ENCODE results near the gene CCN5. TPM values are rescaled to one million over a fixed set of nuclear protein-coding genes. Genes with fewer than 3 reads are reported as not detected.

The CCN5 gene
- total RNA-seq, 1 donor from 2014 or later = not detected

GRCh38 chr20:44727039-44727438 is 11.9 kb downstream of the CCN5 start:
- no peak for FAIRE-seq
- H3K4me3 ChIP-seq (ENCODE audit: low read depth, low read length) = no peak overlapping the region
- DNase-seq (ENCODE audit: low read depth) = no peak
- no peak for TF ChIP-seq CTCF (IDR thresholded peaks at IDR 0.05; ENCODE audit: insufficient read depth, low read length, severe bottlenecking)
- H3K27me3 ChIP-seq (ENCODE audit: control insufficient read depth, insufficient read depth, low read length) = no peaks in the 10 kb centered on the region
- H3K36me3 ChIP-seq (ENCODE audit: control insufficient read depth, insufficient read depth, low read length) = no peaks in the 10 kb centered on the region

GRCh38 chr20:44727651-44728050 is 12.5 kb downstream of the CCN5 start:
- no peak for TF ChIP-seq CTCF (IDR thresholded peaks at IDR 0.05; ENCODE audit: insufficient read depth, low read length, severe bottlenecking)
- FAIRE-seq = no peak
- Histone ChIP-seq H3K27me3 (ENCODE audit: control insufficient read depth, insufficient read depth, low read length) (no peaks in the 10 kb centered on the region), H3K4me3 (ENCODE audit: low read depth, low read length) (no peak overlapping the region), H3K36me3 (ENCODE audit: control insufficient read depth, insufficient read depth, low read length) (no peaks in the 10 kb centered on the region)
- DNase-seq (ENCODE audit: low read depth) = no peak

GRCh38 chr20:44728801-44729443 is 13.8 kb downstream of the CCN5 start:
- FAIRE-seq = no peak
- peak; percentile 90 for DNase-seq (ENCODE audit: low read depth)
- H3K4me3 ChIP-seq (ENCODE audit: low read depth, low read length) = no peak overlapping the region
- no peaks in the 10 kb centered on the region for H3K27me3 ChIP-seq (ENCODE audit: control insufficient read depth, insufficient read depth, low read length)
- no peak for TF ChIP-seq CTCF (IDR thresholded peaks at IDR 0.05; ENCODE audit: insufficient read depth, low read length, severe bottlenecking)
- H3K36me3 ChIP-seq (ENCODE audit: control insufficient read depth, insufficient read depth, low read length) = no peaks in the 10 kb centered on the region

- DNase-seq (ENCODE audit: low read depth) (peak; percentile 94), FAIRE-seq (no peak)
- H3K36me3 ChIP-seq (ENCODE audit: control insufficient read depth, insufficient read depth, low read length) = no peaks in the 10 kb centered on the region
- TF ChIP-seq CTCF (IDR thresholded peaks at IDR 0.05; ENCODE audit: insufficient read depth, low read length, severe bottlenecking) = no peak
- no peaks in the 10 kb centered on the region for H3K27me3 ChIP-seq (ENCODE audit: control insufficient read depth, insufficient read depth, low read length)
- H3K4me3 ChIP-seq (ENCODE audit: low read depth, low read length) = no peak overlapping the region
Observed at GRCh38 chr20:44730441-44730840, 15.3 kb downstream of the CCN5 start.

GRCh38 chr20:44731657-44732056 is 16.5 kb downstream of the CCN5 start:
- Histone ChIP-seq H3K4me3 (ENCODE audit: low read depth, low read length) (no peak overlapping the region), H3K27me3 (ENCODE audit: control insufficient read depth, insufficient read depth, low read length) (no peaks in the 10 kb centered on the region), H3K36me3 (ENCODE audit: control insufficient read depth, insufficient read depth, low read length) (no peaks in the 10 kb centered on the region)
- no peak for DNase-seq (ENCODE audit: low read depth)
- FAIRE-seq = no peak
- no peak for TF ChIP-seq CTCF (IDR thresholded peaks at IDR 0.05; ENCODE audit: insufficient read depth, low read length, severe bottlenecking)

GRCh38 chr20:44732327-44732726 is 17.2 kb downstream of the CCN5 start:
- Histone ChIP-seq H3K27me3 (ENCODE audit: control insufficient read depth, insufficient read depth, low read length) (no peaks in the 10 kb centered on the region), H3K4me3 (ENCODE audit: low read depth, low read length) (no peak overlapping the region), H3K36me3 (ENCODE audit: control insufficient read depth, insufficient read depth, low read length) (no peaks in the 10 kb centered on the region)
- DNase-seq (ENCODE audit: low read depth) (peak; percentile 58), FAIRE-seq (no peak)
- no peak for TF ChIP-seq CTCF (IDR thresholded peaks at IDR 0.05; ENCODE audit: insufficient read depth, low read length, severe bottlenecking)
